Stimulated activated effector memory CD8-positive, alpha-beta T cell treated with anti-CD3 and anti-CD28 coated beads, Interleukin-12 subunit alpha, Interleukin-12 subunit beta, amount 100 ng/mL, for 72 hours (primary cell): ENCODE data around the gene MB.
"Not testable (repeated sequence)": the region's sequence is repeated elsewhere in the genome, so short reads cannot be mapped to it uniquely, and the experiment has no call there.

Experiments used
- ATAC-seq: fragments of 150-1000 bp; cut with Tn5 transposase; 2 replicates; pipeline ENCODE4 v1.10.0; 2021
- DNase-seq, 2 donors: peaks; one replicate each; pipeline ENCODE4 v3.0.0; 2021 to 2022; ENCODE audit warnings: low spot score in 2 of 2
- H3K27ac Mint-ChIP-seq: one replicate; pipeline ENCODE4 v1.8.0; 2022; ENCODE audit warnings: mild to moderate bottlenecking, mixed read lengths
- H3K36me3 Mint-ChIP-seq: one replicate; pipeline ENCODE4 v1.8.0; 2022; ENCODE audit warnings: mild to moderate bottlenecking, mixed read lengths
- H3K4me1 Mint-ChIP-seq: one replicate; pipeline ENCODE4 v1.8.0; 2022; ENCODE audit warnings: mixed read lengths
- H3K4me3 Mint-ChIP-seq: one replicate; pipeline ENCODE4 v1.8.0; 2022; ENCODE audit warnings: mild to moderate bottlenecking, mixed read lengths
- H3K9me3 Mint-ChIP-seq: one replicate; pipeline ENCODE4 v1.8.0; 2022; ENCODE audit warnings: mixed read lengths

Gene MB

DNA sequence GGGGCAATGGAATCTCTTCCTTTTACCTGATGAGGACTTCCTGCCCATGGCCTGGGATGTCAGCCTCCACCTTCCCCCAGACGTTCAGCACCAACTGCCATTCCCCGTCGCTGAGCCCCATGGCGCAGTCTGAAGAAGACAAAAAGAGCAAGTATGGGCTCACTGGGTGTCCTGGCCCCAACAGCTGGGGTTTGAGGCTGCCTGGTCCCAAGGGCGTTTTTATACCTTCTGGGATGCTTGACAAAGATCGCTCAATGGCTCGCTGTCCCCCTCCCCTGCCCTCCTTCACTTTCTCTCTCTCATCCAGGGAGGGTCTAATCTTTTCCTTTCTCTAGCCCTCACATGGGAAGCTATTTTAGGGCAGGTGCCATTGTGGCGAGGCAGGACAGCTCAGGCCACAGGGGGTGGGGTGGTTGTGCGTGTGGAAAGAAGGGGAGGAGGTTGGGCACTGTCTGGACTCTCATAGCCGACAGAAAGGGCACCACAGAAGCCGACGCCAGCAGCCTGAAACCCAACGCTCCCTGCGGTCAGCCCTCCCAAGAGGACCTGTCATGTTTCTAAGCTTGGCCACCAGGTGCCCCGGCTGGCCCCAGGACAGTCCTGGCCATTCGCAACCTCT lies at the start of gene MB:
Gene MB (minus strand): TSS at position 193 of the 619 bp plus-strand sequence. CDS start 72 bp downstream, at position 121.
- Mint-ChIP-seq H3K9me3 (no peaks in the 10 kb centered on the region), H3K4me3 (no peak within 1 kb of the TSS), H3K36me3 (no peaks in the 10 kb centered on the region), H3K27ac (no peak within 1 kb of the TSS), H3K4me1 (peaks cover 9% of the 10 kb centered on the region)
- ATAC-seq (no peak), DNase-seq (no peak)

DNA sequence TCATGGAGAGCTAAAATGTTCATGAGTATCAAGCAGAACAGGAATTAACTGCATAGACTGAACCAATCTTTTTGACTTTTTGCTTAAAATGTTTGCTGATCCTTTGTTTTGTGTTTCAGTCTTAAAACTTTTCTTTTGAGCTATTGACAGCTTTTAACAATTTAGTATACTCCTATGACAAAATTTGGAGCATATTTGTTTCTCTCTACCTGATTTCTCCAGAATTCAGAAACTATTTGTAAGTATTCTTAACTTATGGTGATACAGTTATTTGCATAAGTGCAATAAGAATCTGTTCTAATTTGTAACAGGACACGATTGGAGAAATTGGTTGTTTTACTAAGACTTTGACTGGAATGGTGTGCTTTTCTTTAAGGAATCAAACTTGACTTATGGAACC lies 49.6 kb upstream of the MB start:
- not testable (repeated sequence) for H3K9me3 Mint-ChIP-seq, ATAC-seq, H3K4me3 Mint-ChIP-seq, DNase-seq, H3K27ac Mint-ChIP-seq
- H3K4me1 Mint-ChIP-seq = peaks cover 12% of the 10 kb centered on the region
- peaks cover 37% of the 10 kb centered on the region for H3K36me3 Mint-ChIP-seq

DNA sequence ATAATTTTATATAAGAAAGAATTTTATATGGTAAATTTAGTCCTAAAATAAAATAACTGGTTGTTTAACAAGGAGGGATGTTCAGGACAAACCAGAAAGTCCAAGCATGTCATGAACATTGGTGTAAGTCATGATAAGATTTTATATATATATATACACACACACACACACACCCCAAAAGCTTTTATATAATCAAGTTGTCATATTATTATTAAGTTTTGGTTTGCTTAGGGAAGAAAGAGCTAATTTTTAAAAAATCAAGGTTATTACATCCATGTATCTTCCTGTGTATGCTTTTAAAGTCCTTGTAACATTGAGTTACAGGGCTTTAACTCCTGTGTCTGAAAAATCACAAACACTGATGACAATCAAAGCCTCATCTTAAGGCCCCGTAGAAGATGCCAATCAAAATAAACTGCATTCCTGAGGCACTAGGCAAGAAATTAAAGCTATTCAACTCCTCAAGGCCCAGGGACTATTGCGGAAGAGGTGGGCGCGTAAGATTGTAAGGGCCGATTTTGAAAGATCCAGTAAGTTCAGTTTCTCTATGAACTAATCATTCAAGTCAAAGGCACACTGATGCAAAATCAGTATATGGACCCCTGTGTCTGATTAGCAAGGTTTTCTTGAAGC lies 47.9 kb upstream of the MB start:
- Mint-ChIP-seq H3K27ac (no peak overlapping the region), H3K4me1 (peaks cover 28% of the 10 kb centered on the region), H3K36me3 (peaks cover 53% of the 10 kb centered on the region), H3K4me3 (no peak overlapping the region), H3K9me3 (no peaks in the 10 kb centered on the region)
- no peak for ATAC-seq
- no peak for DNase-seq

DNA sequence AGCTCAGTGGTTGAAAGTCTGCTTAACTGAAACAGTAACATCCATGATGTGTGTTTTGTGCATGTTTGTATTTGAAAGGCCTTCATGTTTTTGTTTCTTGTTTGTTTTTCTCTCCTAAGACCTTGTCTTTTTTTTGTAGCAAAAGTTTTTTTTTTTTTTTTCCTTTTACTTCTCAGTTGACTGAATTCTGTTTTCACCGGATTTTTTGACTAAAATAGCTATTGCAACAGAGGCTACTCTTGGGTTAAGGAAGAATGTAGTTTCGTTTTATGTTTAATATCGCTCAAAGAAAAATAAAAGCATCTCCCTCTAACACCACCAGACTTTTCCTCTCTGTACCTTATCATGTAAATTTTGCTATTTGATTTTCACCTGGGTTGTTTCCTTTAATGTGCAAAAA lies 46.2 kb upstream of the MB start:
- peaks cover 45% of the 10 kb centered on the region for H3K4me1 Mint-ChIP-seq
- H3K36me3 Mint-ChIP-seq = peaks cover 70% of the 10 kb centered on the region

DNA sequence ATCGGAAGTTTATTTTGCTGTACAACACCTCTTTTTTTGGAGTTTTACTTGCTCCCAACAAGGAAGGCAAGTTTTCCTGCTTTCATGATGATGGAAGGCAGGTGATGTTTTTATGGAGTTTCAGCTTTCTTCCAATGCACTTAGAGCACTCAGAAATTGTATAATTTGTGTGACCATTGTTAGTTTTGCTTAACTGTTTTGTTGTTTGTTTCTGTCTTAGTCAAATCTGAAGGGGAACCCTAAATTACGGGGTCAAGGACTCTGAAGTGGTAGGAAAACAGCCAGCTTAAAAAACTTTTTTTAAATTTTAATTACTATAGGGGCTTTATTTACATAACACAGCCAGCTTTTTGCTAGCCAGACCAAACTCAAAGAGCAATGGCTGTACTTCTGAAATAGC lies 45.8 kb upstream of the MB start:
- Mint-ChIP-seq H3K4me1 (peaks cover 49% of the 10 kb centered on the region), H3K4me3 (peak overlapping the region; percentile 55), H3K36me3 (peaks cover 75% of the 10 kb centered on the region)

More for the DNA sequence above, 46.2 kb upstream of the MB start:
- ATAC-seq (no peak), DNase-seq (no peak)
- Mint-ChIP-seq H3K4me3 (peak overlapping the region; percentile 55), H3K9me3 (no peaks in the 10 kb centered on the region), H3K27ac (peak overlapping the region; percentile 97)

DNA sequence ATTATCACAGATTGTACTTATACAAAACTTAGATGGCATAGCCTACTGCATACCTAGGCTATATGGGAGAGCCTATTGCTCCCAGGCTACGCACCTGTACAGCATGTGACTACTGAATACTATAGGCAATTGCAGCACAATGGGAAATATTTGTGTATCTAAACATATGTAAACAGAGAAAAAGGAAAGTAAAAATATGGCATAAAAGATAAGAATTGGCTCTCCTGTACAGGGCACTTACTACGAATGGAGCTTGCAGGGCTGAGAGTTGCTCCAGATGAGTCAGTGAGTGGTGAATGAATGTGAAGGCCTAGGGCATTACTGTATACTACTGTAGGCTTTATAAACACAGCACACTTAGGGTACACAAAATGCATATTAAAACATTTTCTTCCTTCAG lies 44.3 kb upstream of the MB start:
- ATAC-seq (peak; percentile 88), DNase-seq (no peak)
- H3K27ac Mint-ChIP-seq = peak overlapping the region; percentile 97
- H3K4me1 Mint-ChIP-seq = peaks cover 60% of the 10 kb centered on the region
- peak overlapping the region; percentile 55 for H3K4me3 Mint-ChIP-seq
- H3K36me3 Mint-ChIP-seq = peaks cover 84% of the 10 kb centered on the region
- H3K9me3 Mint-ChIP-seq = peaks cover 2% of the 10 kb centered on the region

More for the DNA sequence above, 45.8 kb upstream of the MB start:
- H3K9me3 Mint-ChIP-seq = peaks cover 2% of the 10 kb centered on the region
- ATAC-seq = no peak
- no peak for DNase-seq
- H3K27ac Mint-ChIP-seq = peak overlapping the region; percentile 97

DNA sequence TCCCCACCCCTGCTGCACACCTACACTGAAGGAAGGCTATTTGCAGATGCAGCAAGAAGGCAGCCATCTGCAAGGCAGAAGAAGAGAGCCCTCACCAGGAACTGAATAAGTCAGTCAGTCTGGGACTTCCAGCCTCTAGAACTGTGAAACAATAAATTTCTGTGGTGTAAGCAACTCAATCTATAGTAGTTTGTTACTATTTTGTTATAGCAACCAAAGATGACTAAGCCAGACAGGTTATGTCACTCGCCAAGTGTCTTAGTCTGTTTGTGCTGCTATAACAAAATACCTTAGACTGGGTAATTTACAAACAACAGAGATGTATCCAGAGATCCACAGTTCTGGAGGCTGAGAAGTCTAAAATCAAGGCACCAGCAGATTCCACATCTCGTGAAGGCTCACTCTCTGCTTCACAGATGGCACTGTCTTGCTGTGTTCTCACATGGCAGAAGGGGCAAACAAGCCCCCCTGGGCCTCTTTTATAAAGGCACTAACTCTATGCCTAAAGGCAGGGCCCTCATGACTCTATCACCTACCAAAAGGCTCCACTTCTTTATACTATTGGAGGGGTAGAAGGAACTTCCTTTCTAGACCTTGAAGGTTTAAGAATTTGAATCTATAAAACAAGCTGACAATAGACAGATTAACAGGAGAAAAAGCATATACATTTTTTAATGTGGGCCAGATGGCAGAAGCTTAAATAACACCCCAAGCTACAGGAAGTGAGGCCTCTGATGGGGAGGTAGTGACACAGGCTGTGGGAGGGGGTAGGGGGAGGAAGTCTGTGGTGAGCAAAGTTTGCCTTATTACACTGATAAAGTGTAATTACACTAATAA lies 43.4 kb upstream of the MB start:
- peak overlapping the region; percentile 97 for H3K27ac Mint-ChIP-seq
- H3K9me3 Mint-ChIP-seq = peaks cover 2% of the 10 kb centered on the region
- peaks cover 60% of the 10 kb centered on the region for H3K4me1 Mint-ChIP-seq
- H3K36me3 Mint-ChIP-seq = peaks cover 89% of the 10 kb centered on the region
- ATAC-seq (peak; percentile 92), DNase-seq (no peak)
- H3K4me3 Mint-ChIP-seq = peak overlapping the region; percentile 55

DNA sequence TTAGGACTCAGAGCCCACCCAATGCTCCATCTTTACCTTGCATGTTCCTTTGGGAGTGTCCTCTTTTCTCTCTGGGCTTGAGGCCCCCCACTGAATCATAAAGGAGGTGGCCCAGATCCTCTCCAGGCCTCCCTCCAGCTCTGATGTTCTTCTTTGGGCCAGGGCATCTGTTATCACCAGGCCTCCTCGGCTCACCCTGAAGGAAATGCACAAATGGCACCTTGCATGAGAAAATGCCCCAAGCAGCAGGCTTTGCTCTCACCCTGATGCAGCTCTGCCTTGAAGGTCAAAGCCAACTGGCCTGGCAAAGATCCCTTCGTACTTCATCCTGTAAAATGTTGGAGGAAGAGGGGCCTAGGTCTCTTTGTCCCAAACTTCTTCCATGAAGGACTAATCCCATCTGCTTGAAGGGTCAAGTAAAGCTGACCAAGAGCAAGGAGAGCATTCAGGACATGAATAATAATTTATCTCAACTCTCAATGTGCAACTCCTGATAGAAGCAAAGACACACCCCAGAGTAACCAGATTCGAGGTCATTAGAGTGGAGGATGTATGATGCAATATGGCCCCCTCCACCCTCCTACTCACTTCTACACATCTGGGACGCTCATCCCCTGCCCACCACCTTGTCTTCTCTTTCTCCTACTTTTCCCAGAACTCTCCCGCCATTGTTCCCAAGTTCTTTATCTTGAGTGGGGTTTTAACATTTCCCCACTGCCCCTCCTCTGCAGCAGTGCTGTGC lies 40.6 kb upstream of the MB start:
- Mint-ChIP-seq H3K9me3 (peaks cover 2% of the 10 kb centered on the region), H3K27ac (peak overlapping the region; percentile 97), H3K4me1 (peaks cover 77% of the 10 kb centered on the region), H3K36me3 (peaks cover 79% of the 10 kb centered on the region), H3K4me3 (no peak overlapping the region)
- DNase-seq (no peak), ATAC-seq (no peak)

DNA sequence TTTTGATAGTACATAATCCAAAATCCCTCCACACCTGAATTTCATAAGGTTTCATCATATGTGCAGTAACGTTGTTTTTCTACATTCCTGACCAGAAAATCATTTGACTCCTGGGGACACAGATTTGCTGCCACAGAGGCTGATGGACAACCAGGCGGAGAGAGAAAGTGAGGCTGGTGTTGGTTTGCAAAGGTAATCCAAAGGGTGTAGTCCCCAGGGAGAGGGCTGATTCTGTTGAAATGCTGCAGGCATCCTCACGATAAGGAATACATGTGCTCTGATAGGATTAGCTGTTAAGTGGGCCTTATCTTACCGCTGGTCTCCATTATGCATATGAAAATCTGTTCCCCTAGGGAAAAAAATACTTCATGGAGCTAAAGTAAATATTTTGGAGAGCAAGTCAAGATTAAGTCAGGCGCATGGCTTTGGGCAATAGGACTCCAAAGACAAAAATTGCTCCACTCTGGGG lies 39.2 kb upstream of the MB start:
- peaks cover 2% of the 10 kb centered on the region for H3K9me3 Mint-ChIP-seq
- no peak for ATAC-seq
- peaks cover 64% of the 10 kb centered on the region for H3K36me3 Mint-ChIP-seq
- no peak overlapping the region for H3K4me3 Mint-ChIP-seq
- no peak for DNase-seq
- H3K4me1 Mint-ChIP-seq = peaks cover 63% of the 10 kb centered on the region
- peak overlapping the region; percentile 97 for H3K27ac Mint-ChIP-seq

DNA sequence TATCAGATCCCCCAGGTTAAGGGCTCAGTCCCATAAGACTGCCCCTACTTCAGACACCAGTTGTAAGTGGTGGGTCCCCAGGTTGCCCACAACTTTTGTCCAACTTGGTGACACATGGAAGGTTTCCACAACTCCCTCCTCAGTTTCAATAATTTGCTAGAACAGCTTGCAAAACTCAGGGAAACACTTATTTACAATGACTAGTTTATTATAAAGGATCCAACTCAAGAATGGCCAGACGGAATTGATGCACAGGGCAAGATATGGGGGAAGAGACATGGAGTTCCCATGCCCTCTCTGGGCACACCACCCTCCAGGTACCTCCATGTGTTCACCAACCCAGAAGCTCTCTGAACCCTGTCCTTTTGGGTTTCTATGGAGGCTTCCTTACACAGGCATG lies 36.7 kb upstream of the MB start:
- Mint-ChIP-seq H3K4me1 (peaks cover 48% of the 10 kb centered on the region), H3K9me3 (peaks cover 2% of the 10 kb centered on the region), H3K4me3 (peak overlapping the region; percentile 6), H3K27ac (peak overlapping the region; percentile 97), H3K36me3 (peaks cover 59% of the 10 kb centered on the region)
- DNase-seq (no peak), ATAC-seq (no peak)

DNA sequence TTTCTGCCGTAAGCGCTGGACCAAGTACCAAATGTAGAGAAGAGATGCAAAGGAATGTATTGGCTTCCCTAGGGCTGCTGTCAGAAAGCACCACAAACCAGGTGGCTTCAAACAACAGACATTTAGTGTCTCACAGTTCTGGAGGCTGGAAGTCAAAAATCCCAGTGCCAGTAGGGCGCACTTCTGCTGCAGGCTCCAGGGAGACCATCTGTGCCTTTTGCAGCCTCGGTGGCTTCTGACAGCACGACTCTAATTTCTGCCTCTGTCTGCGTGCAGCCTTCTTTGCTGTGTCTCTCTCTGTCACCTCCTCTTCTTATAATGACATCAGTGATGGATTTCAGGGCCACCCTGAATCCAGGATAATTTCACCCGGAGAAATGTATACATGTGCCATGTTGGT lies 34.0 kb upstream of the MB start:
- H3K27ac Mint-ChIP-seq = no peak overlapping the region
- no peaks in the 10 kb centered on the region for H3K9me3 Mint-ChIP-seq
- H3K36me3 Mint-ChIP-seq = peaks cover 42% of the 10 kb centered on the region
- DNase-seq = no peak
- ATAC-seq = no peak
- H3K4me3 Mint-ChIP-seq = no peak overlapping the region
- H3K4me1 Mint-ChIP-seq = peaks cover 45% of the 10 kb centered on the region

DNA sequence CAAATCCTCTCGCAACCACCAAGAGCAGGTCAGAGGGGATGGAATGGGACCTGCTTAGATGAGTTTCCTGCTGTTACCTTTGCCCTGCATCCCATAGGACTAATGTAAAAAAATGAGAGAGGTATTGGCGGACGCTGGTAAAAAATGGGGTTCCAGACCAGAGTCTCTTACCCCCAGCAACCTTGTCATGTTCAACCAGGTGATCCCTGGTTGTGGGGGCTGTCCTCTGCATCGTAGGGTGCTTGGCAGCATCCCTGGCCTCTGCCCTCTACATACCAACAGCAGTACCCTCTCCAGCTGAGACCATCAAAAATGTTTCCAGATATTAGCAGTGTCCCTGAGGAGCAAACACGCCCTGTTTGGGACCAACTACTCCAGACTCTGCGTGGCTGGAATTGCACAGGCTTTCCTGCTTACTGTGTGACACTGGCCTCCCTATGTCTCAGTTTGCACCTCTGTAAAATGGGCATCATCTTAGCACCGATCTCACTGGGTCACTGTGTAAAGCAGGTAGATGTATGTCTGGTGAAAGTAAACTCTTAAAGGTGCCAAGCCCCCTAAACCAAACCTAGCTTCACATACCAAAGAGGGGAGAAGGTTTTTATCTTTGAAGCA lies 32.6 kb upstream of the MB start:
- Mint-ChIP-seq H3K4me1 (peaks cover 40% of the 10 kb centered on the region), H3K36me3 (peaks cover 34% of the 10 kb centered on the region)

DNA sequence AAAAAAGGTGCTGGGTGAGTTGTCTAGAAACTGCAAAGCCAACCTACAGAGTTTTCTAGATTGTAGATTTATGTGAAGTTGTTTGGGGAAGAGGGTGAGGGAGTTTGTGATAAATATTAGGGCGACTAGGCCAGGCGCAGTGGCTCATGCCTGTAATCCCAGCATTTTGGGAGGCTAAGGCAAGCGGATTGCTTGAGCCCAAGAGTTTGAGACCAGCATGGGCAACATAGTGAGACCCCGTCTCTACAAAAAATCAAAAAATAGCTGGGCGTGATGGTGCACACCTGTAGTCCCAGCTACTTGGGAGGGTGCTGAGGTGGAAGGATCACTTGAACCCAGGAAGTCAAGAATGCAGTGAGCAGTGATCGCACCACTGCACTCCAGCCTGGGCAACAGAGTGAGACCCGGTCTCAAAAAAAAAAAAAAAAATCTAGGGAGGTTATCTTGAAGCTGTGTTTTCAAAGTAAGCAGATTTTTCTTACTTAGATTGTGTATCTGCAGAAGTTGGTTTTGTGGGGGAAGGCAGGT lies 32.0 kb upstream of the MB start:
- Mint-ChIP-seq H3K4me1 (peaks cover 36% of the 10 kb centered on the region), H3K27ac (peak overlapping the region; percentile 100), H3K4me3 (peak overlapping the region; percentile 85), H3K36me3 (peaks cover 34% of the 10 kb centered on the region), H3K9me3 (no peaks in the 10 kb centered on the region)
- DNase-seq (no peak), ATAC-seq (no peak)

More for the DNA sequence above, 32.6 kb upstream of the MB start:
- Mint-ChIP-seq H3K27ac (peak overlapping the region; percentile 100), H3K4me3 (peak overlapping the region; percentile 85), H3K9me3 (no peaks in the 10 kb centered on the region)
- ATAC-seq = no peak
- no peak for DNase-seq
